ENCODE measurements around the gene POM121. TPM values are rescaled to one million over a fixed set of nuclear protein-coding genes. Genes with fewer than 3 reads are reported as not detected.
"Not testable (repeated sequence)": the region's sequence is repeated elsewhere in the genome, so short reads cannot be mapped to it uniquely, and the experiment has no call there.

Gene POM121
- total and polyA plus RNA-seq, 2 donors (not counting 3 experiments of a cell fraction or from before 2014, with no cell fraction given) = 12.3 to 47.8 TPM

GRCh38 chr7:72927791-72928190, 2.9 kb downstream of the POM121 start:
- H4K20me1 ChIP-seq (replicated peaks; ENCODE audit: control insufficient read depth, extremely low read depth, insufficient read depth, low read length); H3K9me1 ChIP-seq (replicated peaks; ENCODE audit: control insufficient read depth, extremely low read depth, insufficient read depth, low read length); BruUV-seq (replicated peaks); POLR2A ChIA-PET; H3K4me2 ChIP-seq (ENCODE audit: insufficient read depth, low read length); H3K9ac ChIP-seq (replicated peaks; ENCODE audit: extremely low read depth, insufficient read depth, low read length); intact Hi-C loops (cut with micrococcal nuclease); CTCF ChIA-PET; dilution Hi-C loops (cut with MboI; ENCODE audit: extremely low pct_ligation_motif_present, low sequenced_read_pairs); DNase-seq (ENCODE audit: low read depth, low spot score); H3K4me3 ChIP-seq (replicated peaks in 1 of 3; ENCODE audit: insufficient read depth in 1 of 3, low read depth in 1 of 3, low read length in 3 of 3); H3K9me3 ChIP-seq (replicated peaks; ENCODE audit: control insufficient read depth, insufficient read depth, low read length); FAIRE-seq; H3K27ac ChIP-seq (ENCODE audit: insufficient read depth, low read depth, low read length); H2AFZ ChIP-seq (ENCODE audit: low read depth, low read length); H3K27me3 ChIP-seq (ENCODE audit: control insufficient read depth in 2 of 2, insufficient read depth in 2 of 2, low read length in 2 of 2): not testable (repeated sequence)
- peaks cover 41% of the 10 kb centered on the region for H3K79me2 ChIP-seq (ENCODE audit: control insufficient read depth, insufficient read depth, low read length)
- H3K4me1 ChIP-seq (ENCODE audit: control insufficient read depth, extremely low read depth, insufficient read depth, low read length) = peaks cover 12% of the 10 kb centered on the region
- peaks cover 10 to 15% of the 10 kb centered on the region in 2 experiments for H3K36me3 ChIP-seq (ENCODE audit: control insufficient read depth in 2 of 2, extremely low read depth in 1 of 2, insufficient read depth in 2 of 2, low read length in 2 of 2)

GRCh38 chr7:72928216-72928615, 3.3 kb downstream of the POM121 start:
- H3K9me3 ChIP-seq (replicated peaks; ENCODE audit: control insufficient read depth, insufficient read depth, low read length); intact Hi-C loops (cut with micrococcal nuclease); FAIRE-seq; CTCF ChIA-PET; H4K20me1 ChIP-seq (replicated peaks; ENCODE audit: control insufficient read depth, extremely low read depth, insufficient read depth, low read length); H3K27me3 ChIP-seq (ENCODE audit: control insufficient read depth in 2 of 2, insufficient read depth in 2 of 2, low read length in 2 of 2); POLR2A ChIA-PET; DNase-seq (ENCODE audit: low read depth, low spot score); H3K9ac ChIP-seq (replicated peaks; ENCODE audit: extremely low read depth, insufficient read depth, low read length); dilution Hi-C loops (cut with MboI; ENCODE audit: extremely low pct_ligation_motif_present, low sequenced_read_pairs); H3K9me1 ChIP-seq (replicated peaks; ENCODE audit: control insufficient read depth, extremely low read depth, insufficient read depth, low read length); H2AFZ ChIP-seq (ENCODE audit: low read depth, low read length); BruUV-seq (replicated peaks); H3K4me3 ChIP-seq (replicated peaks in 1 of 3; ENCODE audit: insufficient read depth in 1 of 3, low read depth in 1 of 3, low read length in 3 of 3); H3K4me2 ChIP-seq (ENCODE audit: insufficient read depth, low read length); H3K27ac ChIP-seq (ENCODE audit: insufficient read depth, low read depth, low read length): not testable (repeated sequence)
- peaks cover 39% of the 10 kb centered on the region for H3K79me2 ChIP-seq (ENCODE audit: control insufficient read depth, insufficient read depth, low read length)
- peaks cover 10 to 15% of the 10 kb centered on the region in 2 experiments for H3K36me3 ChIP-seq (ENCODE audit: control insufficient read depth in 2 of 2, extremely low read depth in 1 of 2, insufficient read depth in 2 of 2, low read length in 2 of 2)
- peaks cover 12% of the 10 kb centered on the region for H3K4me1 ChIP-seq (ENCODE audit: control insufficient read depth, extremely low read depth, insufficient read depth, low read length)

GRCh38 chr7:72942022-72942705, 17.3 kb downstream of the POM121 start:
- H4K20me1 ChIP-seq (replicated peaks; ENCODE audit: control insufficient read depth, extremely low read depth, insufficient read depth, low read length); dilution Hi-C loops (cut with MboI; ENCODE audit: extremely low pct_ligation_motif_present, low sequenced_read_pairs); H3K4me3 ChIP-seq (replicated peaks in 1 of 3; ENCODE audit: insufficient read depth in 1 of 3, low read depth in 1 of 3, low read length in 3 of 3); H2AFZ ChIP-seq (ENCODE audit: low read depth, low read length); H3K4me1 ChIP-seq (ENCODE audit: control insufficient read depth, extremely low read depth, insufficient read depth, low read length); intact Hi-C loops (cut with micrococcal nuclease); FAIRE-seq; H3K79me2 ChIP-seq (ENCODE audit: control insufficient read depth, insufficient read depth, low read length); H3K9ac ChIP-seq (replicated peaks; ENCODE audit: extremely low read depth, insufficient read depth, low read length); DNase-seq (ENCODE audit: low read depth, low spot score); H3K27me3 ChIP-seq (ENCODE audit: control insufficient read depth in 2 of 2, insufficient read depth in 2 of 2, low read length in 2 of 2); CTCF ChIA-PET; POLR2A ChIA-PET; H3K9me3 ChIP-seq (replicated peaks; ENCODE audit: control insufficient read depth, insufficient read depth, low read length); H3K36me3 ChIP-seq (ENCODE audit: control insufficient read depth in 2 of 2, extremely low read depth in 1 of 2, insufficient read depth in 2 of 2, low read length in 2 of 2); H3K27ac ChIP-seq (ENCODE audit: insufficient read depth, low read depth, low read length); H3K4me2 ChIP-seq (ENCODE audit: insufficient read depth, low read length); H3K9me1 ChIP-seq (replicated peaks; ENCODE audit: control insufficient read depth, extremely low read depth, insufficient read depth, low read length): not testable (repeated sequence)
- TSS peak; percentile 60 for BruUV-seq (replicated peaks)

- H4K20me1 ChIP-seq (replicated peaks; ENCODE audit: control insufficient read depth, extremely low read depth, insufficient read depth, low read length); H3K27ac ChIP-seq (ENCODE audit: insufficient read depth, low read depth, low read length); H3K79me2 ChIP-seq (ENCODE audit: control insufficient read depth, insufficient read depth, low read length); dilution Hi-C loops (cut with MboI; ENCODE audit: extremely low pct_ligation_motif_present, low sequenced_read_pairs); CTCF ChIA-PET; H2AFZ ChIP-seq (ENCODE audit: low read depth, low read length); H3K4me2 ChIP-seq (ENCODE audit: insufficient read depth, low read length); H3K36me3 ChIP-seq (ENCODE audit: control insufficient read depth in 2 of 2, extremely low read depth in 1 of 2, insufficient read depth in 2 of 2, low read length in 2 of 2); H3K9me1 ChIP-seq (replicated peaks; ENCODE audit: control insufficient read depth, extremely low read depth, insufficient read depth, low read length); FAIRE-seq; H3K4me1 ChIP-seq (ENCODE audit: control insufficient read depth, extremely low read depth, insufficient read depth, low read length); H3K9me3 ChIP-seq (replicated peaks; ENCODE audit: control insufficient read depth, insufficient read depth, low read length); intact Hi-C loops (cut with micrococcal nuclease); H3K9ac ChIP-seq (replicated peaks; ENCODE audit: extremely low read depth, insufficient read depth, low read length); DNase-seq (ENCODE audit: low read depth, low spot score); H3K27me3 ChIP-seq (ENCODE audit: control insufficient read depth in 2 of 2, insufficient read depth in 2 of 2, low read length in 2 of 2); BruUV-seq (replicated peaks); POLR2A ChIA-PET; H3K4me3 ChIP-seq (replicated peaks in 1 of 3; ENCODE audit: insufficient read depth in 1 of 3, low read depth in 1 of 3, low read length in 3 of 3): not testable (repeated sequence)
These were observed 18.1 kb downstream of the POM121 start for GRCh38 chr7:72942956-72943355.
